HEK293 (cell line): ENCODE measurements around the gene PAX7.

Experiments
- CTCF ChIA-PET: fragments of 350-600 bp; formaldehyde crosslinking; extraction: SDS; loops from one replicate; lab custom pipeline; 2021; ENCODE audit warnings: antibody characterized with exemption; lab: Yijun Ruan, JAX
- POLR2A ChIA-PET: fragments of 300-600 bp; formaldehyde crosslinking; extraction: SDS; loops from one replicate; lab custom pipeline; 2020; ENCODE audit warnings: antibody characterized with exemption, inconsistent platforms; lab: Yijun Ruan, JAX
- H3K27ac ChIP-seq: fragments of 200-500 bp; sonication (Bioruptor generic); 2 replicates; pipeline ENCODE4 v1.5.1; 2014; ENCODE audit warnings: low read depth, low read length, control low read depth, inconsistent platforms; ENCODE audit errors: extremely low read depth
- H3K36me3 ChIP-seq, 2 experiments: fragments of 200-500 bp in 1 of 2; sonication (Bioruptor generic) in 1 of 2; 1 replicate in 1 of 2; 2 replicates in 1 of 2; pipeline ENCODE4 v1.5.1; 2014 to 2017; ENCODE audit warnings: inconsistent platforms in 2 of 2, low read length in 2 of 2; ENCODE audit not compliant: control insufficient read depth in 2 of 2, insufficient read depth in 1 of 2
- H3K4me1 ChIP-seq: fragments of 200-500 bp; sonication (Bioruptor generic); 2 replicates; pipeline ENCODE4 v1.5.1; 2014; ENCODE audit warnings: mild to moderate bottlenecking, low read length, inconsistent platforms; ENCODE audit not compliant: control insufficient read depth, insufficient read depth
- H3K4me3 ChIP-seq: 2 replicates; pipeline ENCODE4 v1.5.1; 2011; ENCODE audit warnings: low read depth, mild to moderate bottlenecking, control low read depth, low read length, moderate library complexity
- H3K9me3 ChIP-seq: fragments of 200-500 bp; sonication (Bioruptor generic); 2 replicates; pipeline ENCODE4 v1.5.1; 2014; ENCODE audit warnings: low read depth, low read length, inconsistent platforms; ENCODE audit not compliant: control insufficient read depth, insufficient read depth
- KLF7 ChIP-seq: fragments of 450-650 bp; formaldehyde crosslinking; IDR thresholded peaks from 2 replicates; pipeline ENCODE4 v1.5.1; 2016; ENCODE audit warnings: missing biosample characterization, missing genetic modification characterization, borderline replicate concordance
- PRDM2 ChIP-seq: fragments of 450-650 bp; formaldehyde crosslinking; IDR thresholded peaks from 2 replicates; pipeline ENCODE4 v1.5.1; 2016; ENCODE audit warnings: missing biosample characterization, missing genetic modification characterization, borderline replicate concordance
- SP3 ChIP-seq: fragments of 450-650 bp; formaldehyde crosslinking; IDR thresholded peaks from 2 replicates; pipeline ENCODE4 v1.5.1; 2016; ENCODE audit warnings: missing biosample characterization, missing genetic modification characterization
- TRIM28 ChIP-seq: IDR thresholded peaks from 2 replicates; pipeline ENCODE4 v1.6.1; 2011; ENCODE audit warnings: low read length, control low read depth, borderline replicate concordance
- ZBTB11 ChIP-seq: fragments of 450-650 bp; formaldehyde crosslinking; conservative IDR thresholded peaks from 2 replicates; pipeline ENCODE4 v1.5.1; 2016; ENCODE audit warnings: low read depth, missing biosample characterization, missing genetic modification characterization
- ZNF202 ChIP-seq: fragments of 450-650 bp; formaldehyde crosslinking; IDR thresholded peaks from 2 replicates; pipeline ENCODE4 v1.5.1; 2016; ENCODE audit warnings: missing biosample characterization, missing genetic modification characterization, borderline replicate concordance
- ZNF248 ChIP-seq: fragments of 450-650 bp; formaldehyde crosslinking; IDR thresholded peaks from 2 replicates; pipeline ENCODE4 v1.5.1; 2017; ENCODE audit warnings: missing biosample characterization, missing genetic modification characterization
- ZNF266 ChIP-seq: fragments of 450-650 bp; formaldehyde crosslinking; IDR thresholded peaks from 2 replicates; pipeline ENCODE4 v1.5.1; 2016; ENCODE audit warnings: missing biosample characterization, missing genetic modification characterization, low read depth
- ZNF416 ChIP-seq: fragments of 450-650 bp; formaldehyde crosslinking; IDR thresholded peaks from 2 replicates; pipeline ENCODE4 v1.5.1; 2016; ENCODE audit warnings: missing biosample characterization, missing genetic modification characterization
- ZNF473 ChIP-seq: fragments of 450-650 bp; formaldehyde crosslinking; IDR thresholded peaks from 2 replicates; pipeline ENCODE4 v1.5.1; 2017; ENCODE audit warnings: missing biosample characterization, missing genetic modification characterization
- ZNF501 ChIP-seq: fragments of 450-650 bp; formaldehyde crosslinking; IDR thresholded peaks from 2 replicates; pipeline ENCODE4 v1.5.1; 2016; ENCODE audit warnings: missing biosample characterization, missing genetic modification characterization
- ZNF548 ChIP-seq: fragments of 450-650 bp; formaldehyde crosslinking; IDR thresholded peaks from 2 replicates; pipeline ENCODE4 v1.5.1; 2016; ENCODE audit warnings: missing biosample characterization, missing genetic modification characterization
- ZNF645 ChIP-seq: fragments of 450-650 bp; formaldehyde crosslinking; IDR thresholded peaks from 2 replicates; pipeline ENCODE4; 2016; ENCODE audit warnings: missing biosample characterization, missing genetic modification characterization
- ZNF677 ChIP-seq: fragments of 450-650 bp; IDR thresholded peaks from 2 replicates; pipeline ENCODE4 v1.5.0; 2018; ENCODE audit warnings: missing biosample characterization, mild to moderate bottlenecking, missing genetic modification characterization, moderate library complexity
- ZNF768 ChIP-seq: fragments of 450-650 bp; formaldehyde crosslinking; IDR thresholded peaks from 2 replicates; pipeline ENCODE4 v1.5.1; 2018; ENCODE audit warnings: missing biosample characterization, mild to moderate bottlenecking, missing genetic modification characterization
- ZSCAN18 ChIP-seq: fragments of 450-650 bp; formaldehyde crosslinking; IDR thresholded peaks from 2 replicates; pipeline ENCODE4 v1.5.1; 2016; ENCODE audit warnings: missing biosample characterization, missing genetic modification characterization

PAX7 gene

GRCh38 chr1:18619467-18619835 is 11.2 kb upstream of the PAX7 start:
- H3K27ac ChIP-seq: no peak overlapping the region
- no peak overlapping the region for H3K4me3 ChIP-seq
- POLR2A ChIA-PET: no interaction called here
- no peak for TF ChIP-seq KLF7 (tag by site-specific recombination)
- no peak for TF ChIP-seq ZNF645
- TF ChIP-seq PRDM2 (tag by site-specific recombination): no peak
- TF ChIP-seq ZNF548 (tag by site-specific recombination): no peak
- TF ChIP-seq ZNF768 (tag by site-specific recombination): 0 out of 2 replicates have a peak, but pooled peaks have one; percentile 40
- TF ChIP-seq ZNF202 (tag by site-specific recombination): no peak
- TF ChIP-seq ZNF501: no peak
- CTCF ChIA-PET: interaction anchor here (0.7 to 1.2 kb wide), 2 partner anchors 22 to 36 kb away, joined by 3 to 5 read pairs; no protein-coding TSS in a partner anchor
- H3K4me1 ChIP-seq: no peaks in the 10 kb centered on the region
- no peaks in the 10 kb centered on the region for H3K9me3 ChIP-seq
- H3K36me3 ChIP-seq: no peaks in the 10 kb centered on the region

- TF ChIP-seq TRIM28 (no peak), SP3 (tag by site-specific recombination) (no peak), ZNF266 (tag by site-specific recombination) (no peak), ZNF248 (tag by site-specific recombination) (no peak), ZNF473 (no peak)
- CTCF ChIA-PET: interaction anchor here (0.7 to 1.6 kb wide), 2 partner anchors 31 to 327 kb away, joined by 3 to 4 read pairs; no protein-coding TSS in a partner anchor
- Histone ChIP-seq H3K27ac (no peak overlapping the region), H3K4me1 (no peaks in the 10 kb centered on the region; the same call in 1 of the 2 replicates), H3K9me3 (no peaks in the 10 kb centered on the region), H3K36me3 (no peaks in the 10 kb centered on the region), H3K4me3 (no peak overlapping the region)
- POLR2A ChIA-PET: no interaction called here
Observed at GRCh38 chr1:18628511-18628910, 2.1 kb upstream of the PAX7 start.

GRCh38 chr1:18629659-18630510 is 761 bp upstream of the PAX7 start:
- H3K9me3 ChIP-seq: no peaks in the 10 kb centered on the region
- POLR2A ChIA-PET: no interaction called here
- no peak overlapping the region for H3K4me3 ChIP-seq
- no peaks in the 10 kb centered on the region for H3K36me3 ChIP-seq
- CTCF ChIA-PET: interaction anchor here (0.5 to 1.6 kb wide), 2 partner anchors 32 to 739 kb away, joined by 4 read pairs; no protein-coding TSS in a partner anchor
- H3K4me1 ChIP-seq: no peaks in the 10 kb centered on the region; the same call in 1 of the 2 replicates
- H3K27ac ChIP-seq: no peak overlapping the region
- no peak for TF ChIP-seq ZSCAN18
- TF ChIP-seq ZBTB11 (tag by site-specific recombination): no peak
- no peak for TF ChIP-seq ZNF677 (tag by site-specific recombination)
- TF ChIP-seq ZNF416 (tag by site-specific recombination): no peak
